Dermis lymphatic vessel endothelial cell (primary cell): ENCODE results near the gene CCND3. TPM values are rescaled to one million over a fixed set of nuclear protein-coding genes. Genes with fewer than 3 reads are reported as not detected.

Experiments used
- total RNA-seq: library from RNA; depleted of rRNA; stranded (reverse); fragments of >200 nt; gene quantifications from 2 replicates; pipeline ENCODE4 v1.2.1, GENCODE V29; 2014

Gene CCND3
- 30.7 and 39.1 TPM in 2 replicates for total RNA-seq

GRCh38 chr6:41941280-41942066 lies at the start of gene CCND3:
Gene CCND3, minus strand, starts transcription at chr6:41941808. Its CDS starts 159 bp downstream, at chr6:41941649.

GRCh38 chr6:41920921-41921711 lies 20.5 kb downstream of the CCND3 start, which contains the start of the genes BYSL and MED20:
Gene BYSL, plus strand, starts transcription at chr6:41921499. Its CDS starts 64 bp downstream, at chr6:41921563.
Gene MED20, minus strand, starts transcription at chr6:41921139. Its CDS starts 121 bp downstream, at chr6:41921018.

GRCh38 chr6:41895300-41896233 lies 46.0 kb downstream of the CCND3 start, which contains the start of gene USP49:
Gene USP49, minus strand, starts transcription at chr6:41895375. Its CDS starts 88,392 bp downstream, at chr6:41806983.

Other genes starting within 250 kb of the CCND3 start
- 7.7 and 7.8 TPM in 2 replicates for gene TFEB, start 206.2 kb downstream of the CCND3 start, total RNA-seq
- not detected in 2 replicates for gene PGC, start 194.4 kb downstream of the CCND3 start, total RNA-seq
- gene FRS3, start 161.9 kb downstream of the CCND3 start, total RNA-seq: 0.76 and 0.95 TPM in 2 replicates
- 6.3 and 6.9 TPM in 2 replicates for gene PRICKLE4, start 161.0 kb downstream of the CCND3 start, total RNA-seq
- 33.9 and 34.8 TPM in 2 replicates for gene TOMM6, start 154.1 kb downstream of the CCND3 start, total RNA-seq
- 1.4 and 1.9 TPM in 2 replicates for gene USP49, start 46.4 kb downstream of the CCND3 start, total RNA-seq
- gene MED20, start 20.7 kb downstream of the CCND3 start, total RNA-seq: 23.8 and 37.0 TPM in 2 replicates
- gene BYSL, start 20.3 kb downstream of the CCND3 start, total RNA-seq: 11.4 and 16.6 TPM in 2 replicates
- gene TAF8, start 108.7 kb upstream of the CCND3 start, total RNA-seq: 14.7 and 17.3 TPM in 2 replicates
- gene C6orf132, start 200.8 kb upstream of the CCND3 start, total RNA-seq: under 0.01 TPM in 2 replicates
- not detected in 2 replicates for gene GUCA1A, start 231.6 kb upstream of the CCND3 start, total RNA-seq